Right renal pelvis (tissue), 4 donors: ENCODE data around the gene IP6K3. TPM values are rescaled to one million over a fixed set of nuclear protein-coding genes. Genes with fewer than 3 reads are reported as not detected.

Source experiments
- DNase-seq, 4 donors: peaks; one replicate each; pipeline ENCODE4 v3.0.0-alpha.2; 2013; ENCODE audit warnings: low read depth in 4 of 4, low spot score in 3 of 4, missing footprints in 1 of 4
- polyA plus RNA-seq, 4 donors: library from polyadenylated mRNA; unstranded; fragments of 120-200 nt; gene quantifications; one replicate each; pipeline ENCODE4 v1.2.1, GENCODE V29; 2013; ENCODE audit not compliant: insufficient read length in 4 of 4

The IP6K3 gene
- polyA plus RNA-seq, 4 donors, result 0.60 to 1.3 (median 0.94) TPM

- no peak for DNase-seq
Observed at GRCh38 chr6:33761922-33762629, 15.4 kb upstream of the IP6K3 start.

DNA sequence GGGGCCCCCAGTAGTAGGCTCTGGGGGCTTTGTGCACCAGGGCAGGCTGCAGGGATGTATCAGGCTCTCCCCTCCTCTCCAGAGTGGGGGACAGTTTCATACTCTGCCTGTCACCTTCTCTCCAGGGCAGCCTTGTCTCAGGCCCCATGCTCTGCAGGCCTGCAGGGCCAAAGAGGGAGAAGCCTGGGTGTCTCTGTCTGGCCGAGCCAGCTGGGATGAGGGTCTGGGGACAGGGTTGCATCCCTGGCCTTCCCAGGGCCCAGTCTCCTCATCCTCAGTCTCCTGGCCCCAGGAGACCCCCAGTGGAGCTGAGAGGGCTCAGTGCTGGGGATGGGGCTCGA, 14.8 kb upstream of the IP6K3 start:
- DNase-seq, result no peak

- no peak for DNase-seq
Observed at GRCh38 chr6:33759887-33760629, 13.4 kb upstream of the IP6K3 start.

DNA sequence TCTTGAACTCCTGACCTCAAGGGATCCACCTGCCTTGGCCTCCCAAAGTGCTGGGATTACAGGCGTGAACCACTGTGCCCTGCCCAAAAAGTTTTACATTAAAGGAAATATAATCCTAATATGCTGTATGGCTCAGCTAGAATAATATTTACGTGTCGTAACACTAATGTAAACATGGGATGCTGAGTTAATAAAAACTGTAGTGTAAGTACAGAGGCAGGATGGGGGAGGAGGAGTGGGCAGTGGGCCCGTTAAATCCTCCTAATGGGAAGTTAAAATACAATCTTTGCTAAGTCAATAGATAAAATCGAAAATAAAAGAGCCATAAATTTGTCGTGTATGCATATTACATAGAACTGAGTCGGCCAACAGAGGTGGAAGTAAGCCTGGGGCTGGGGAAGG, 12.1 kb upstream of the IP6K3 start:
- no peak for DNase-seq

DNA sequence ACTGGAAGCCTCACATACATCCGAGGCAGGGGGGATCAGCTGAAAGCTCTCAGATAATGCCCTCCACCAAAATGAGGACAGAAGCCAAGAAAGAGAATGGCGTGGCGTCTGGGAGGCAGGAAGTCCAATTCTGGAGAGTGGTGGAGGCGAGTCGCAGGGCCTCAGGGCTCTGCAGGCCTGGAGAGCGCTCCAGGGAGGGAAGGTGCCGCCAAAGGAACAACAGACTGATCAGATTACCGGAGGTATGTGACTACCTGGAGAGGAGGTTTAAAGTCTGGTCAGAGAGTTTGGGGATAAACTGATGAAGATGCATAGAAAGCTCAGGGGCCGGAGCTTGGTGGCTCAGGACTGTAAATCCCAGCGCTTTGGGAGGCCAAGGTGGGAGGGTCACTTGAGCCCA, 11.2 kb upstream of the IP6K3 start:
- no peak for DNase-seq

DNA sequence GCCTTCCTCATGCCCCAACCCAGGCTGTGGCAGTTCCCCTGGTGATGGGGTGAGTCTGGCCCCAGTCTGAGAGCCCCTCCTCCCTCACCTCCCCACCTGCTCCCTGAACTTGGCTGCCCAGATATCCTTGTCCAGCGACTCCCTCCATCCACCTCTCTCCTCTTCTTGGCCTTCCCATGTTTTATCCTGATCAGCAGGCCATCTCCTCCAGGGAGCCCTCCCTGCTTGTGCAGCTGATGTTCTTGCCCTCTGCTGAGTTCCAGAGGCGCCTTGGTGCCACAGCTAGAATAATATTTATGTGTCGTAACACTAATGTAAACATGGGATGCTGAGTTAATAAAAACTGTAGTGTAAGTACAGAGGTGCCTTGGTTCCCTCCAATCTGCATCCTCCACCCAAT, 10.4 kb upstream of the IP6K3 start:
- DNase-seq, result no peak

GRCh38 chr6:33756211-33756954, 9.7 kb upstream of the IP6K3 start:
- DNase-seq, result no peak

GRCh38 chr6:33755070-33755869, 8.6 kb upstream of the IP6K3 start:
- DNase-seq, result no peak

DNA sequence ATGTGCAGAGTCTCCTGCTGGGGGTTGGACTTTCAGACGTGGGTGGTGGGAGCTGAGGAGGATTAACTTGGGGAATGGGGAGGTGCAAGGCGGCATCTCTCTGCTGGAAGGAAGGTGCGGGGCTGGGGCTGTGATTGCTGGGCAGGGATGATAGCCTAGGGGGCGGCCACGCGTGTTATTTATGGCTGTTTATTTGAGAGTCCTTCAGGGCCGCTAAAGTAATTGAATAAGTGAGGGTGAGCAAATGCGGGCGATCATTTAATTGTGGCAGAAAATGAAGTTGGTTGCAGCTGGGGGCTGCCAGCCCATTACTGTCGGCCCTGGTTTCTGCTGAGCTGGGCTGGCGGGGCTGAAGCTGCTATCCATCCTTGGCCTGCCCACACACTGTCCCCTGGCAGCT, 7.5 kb upstream of the IP6K3 start:
- DNase-seq, result no peak

- DNase-seq, result no peak
Observed at GRCh38 chr6:33752646-33753015, 5.9 kb upstream of the IP6K3 start.

DNA sequence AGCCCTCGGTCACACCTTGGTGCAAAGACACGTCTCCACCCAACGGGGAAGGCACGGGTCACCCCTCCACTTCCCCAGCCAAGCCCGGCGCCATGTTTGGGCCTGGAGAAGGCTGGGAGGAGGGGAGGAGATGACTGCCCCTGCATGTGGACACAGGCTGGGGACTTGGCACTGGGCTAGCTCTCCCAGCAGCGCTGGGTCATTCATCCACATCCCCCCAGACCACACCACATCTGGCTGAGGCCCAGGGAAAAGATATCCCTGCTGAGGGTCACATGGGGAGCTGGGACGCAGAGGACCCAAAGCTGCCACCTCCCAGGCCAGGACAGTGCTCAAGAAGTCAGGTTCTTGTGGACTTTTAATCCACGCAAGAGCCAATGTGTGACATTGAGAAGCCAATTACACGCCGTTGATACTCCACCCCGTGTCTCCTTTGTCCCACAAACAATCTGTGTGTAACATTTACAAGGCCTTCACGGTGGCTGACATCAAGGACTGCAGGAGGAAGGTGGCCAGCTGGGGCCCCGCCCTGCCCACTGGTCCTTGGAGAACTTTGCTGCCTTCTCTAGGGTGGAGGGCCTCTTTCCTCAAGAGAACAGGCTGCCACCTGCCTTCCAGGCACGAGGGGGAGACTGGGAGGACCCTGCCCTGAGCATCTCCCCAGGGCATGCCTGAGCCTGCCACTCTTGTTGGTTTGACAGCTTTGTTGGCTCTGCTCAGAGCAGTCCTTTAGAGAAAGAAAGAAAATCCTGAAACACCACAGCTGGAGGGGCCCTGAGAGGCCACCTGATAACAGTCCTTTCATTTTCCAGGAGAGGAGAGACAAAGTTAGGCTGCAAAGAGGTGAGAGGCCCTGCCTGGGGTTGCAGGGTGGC, 5.3 kb upstream of the IP6K3 start:
- no peak for DNase-seq

DNA sequence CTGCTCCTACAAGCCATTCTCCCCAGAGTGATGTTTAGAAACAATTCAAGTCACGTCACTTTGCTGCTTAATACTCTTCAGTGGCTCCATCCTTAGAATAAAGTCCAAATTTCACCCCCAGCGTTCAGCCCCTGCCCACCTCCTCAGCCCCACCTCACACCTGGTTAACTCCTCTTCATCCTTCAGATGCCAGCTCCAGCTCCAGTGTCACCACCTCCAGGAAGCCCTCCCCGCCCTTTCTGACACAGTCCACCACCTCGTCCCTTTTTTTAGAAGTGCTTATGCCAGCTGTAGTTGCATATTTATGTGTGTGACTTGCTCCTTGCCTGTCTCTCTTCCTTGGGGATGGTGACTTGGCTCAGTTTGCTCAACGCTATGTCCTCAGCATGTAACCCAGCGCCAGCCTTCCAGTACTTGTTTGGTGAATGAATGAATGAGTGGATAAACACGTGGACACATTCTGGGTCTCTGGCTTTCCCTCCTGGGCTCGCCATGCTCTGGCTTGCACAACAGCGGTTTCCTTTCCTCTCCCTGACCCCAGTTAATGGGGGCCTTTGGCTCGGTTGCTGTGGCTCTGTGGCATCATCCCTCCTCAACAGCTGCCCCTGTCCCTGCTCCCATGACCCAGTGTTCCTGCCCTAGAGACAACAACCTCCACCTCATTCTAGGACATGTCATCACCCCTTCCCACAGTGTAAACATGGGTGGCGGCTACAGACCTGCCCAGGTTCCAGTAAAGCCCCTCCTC, 3.7 kb upstream of the IP6K3 start:
- no peak for DNase-seq

- DNase-seq, result no peak
Observed at GRCh38 chr6:33749401-33749800, 2.7 kb upstream of the IP6K3 start.

GRCh38 chr6:33748841-33749240, 2.1 kb upstream of the IP6K3 start:
- DNase-seq, result no peak

DNA sequence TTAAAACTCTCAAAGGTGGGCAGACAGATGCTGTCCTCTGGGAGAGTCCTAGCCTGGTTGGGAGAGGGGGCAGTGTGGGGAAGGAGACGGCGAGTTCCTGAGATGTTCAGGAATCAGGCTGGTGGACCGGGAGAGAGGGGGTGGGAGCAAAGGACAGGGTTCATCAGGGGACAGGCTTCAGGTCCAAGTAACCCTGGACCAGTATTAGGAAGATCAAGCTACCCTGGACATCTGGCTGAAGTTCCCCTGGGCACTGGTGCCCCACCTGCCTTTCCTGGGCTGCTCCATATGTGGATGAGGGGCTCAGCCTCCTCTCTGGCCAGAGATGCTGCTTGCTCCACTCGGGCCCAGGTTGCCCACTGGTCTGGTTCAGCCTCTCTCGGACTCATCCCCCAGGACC, 1.1 kb upstream of the IP6K3 start:
- DNase-seq, result no peak

GRCh38 chr6:33746036-33746600, 587 bp downstream of the IP6K3 start:
- DNase-seq, result no peak

- no peak for DNase-seq
Observed at GRCh38 chr6:33745548-33745947, 1.2 kb downstream of the IP6K3 start.

GRCh38 chr6:33744895-33745546, 1.7 kb downstream of the IP6K3 start:
- no peak for DNase-seq
